ENCODE measurements around the gene TRIM46. TPM values are rescaled to one million over a fixed set of nuclear protein-coding genes. Genes with fewer than 3 reads are reported as not detected.
"Not testable (repeated sequence)": the region's sequence is repeated elsewhere in the genome, so short reads cannot be mapped to it uniquely, and the experiment has no call there.

TRIM46 gene
- total and polyA plus RNA-seq, 2 donors from 2014 or later, result 0.28 to 2.1 TPM

DNA sequence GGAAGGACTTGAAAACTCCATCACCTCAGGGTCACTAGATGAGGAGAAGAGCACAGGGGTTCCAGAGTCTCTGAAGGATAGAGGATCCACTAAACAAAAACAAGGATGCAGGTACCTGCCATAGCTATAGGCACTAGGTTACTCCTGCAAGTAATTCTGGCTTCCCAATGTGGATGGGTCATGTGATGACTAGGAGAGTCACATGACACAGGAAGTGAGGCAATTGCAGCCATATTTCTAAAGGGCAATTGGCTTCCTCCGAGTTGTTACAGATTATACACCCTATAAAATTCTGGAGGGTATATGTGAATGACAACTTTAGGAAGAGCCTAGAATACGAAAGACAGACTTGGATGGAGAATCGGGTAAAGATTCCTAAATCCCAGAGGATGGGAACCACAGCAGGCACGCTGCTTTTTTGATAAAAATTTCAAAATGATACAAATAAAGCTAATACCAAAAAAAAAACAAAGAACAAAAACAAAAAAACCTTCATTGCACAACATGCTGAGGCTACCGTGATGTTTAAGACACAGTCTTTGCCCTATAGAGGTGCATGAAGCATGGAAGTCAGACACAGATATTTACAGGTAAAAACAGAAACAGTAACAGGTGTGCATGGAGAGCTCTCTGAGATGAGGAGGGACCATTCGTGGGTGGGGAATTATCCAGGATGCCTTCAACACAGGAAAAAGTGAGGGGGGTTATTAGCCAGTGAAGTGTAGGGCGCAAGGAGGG lies 45.4 kb downstream of the TRIM46 start:
- intact Hi-C loops (cut with DNase I), result no loop called here
- Histone ChIP-seq H3K9ac (ENCODE audit: low read length in 3 of 3) (no peak overlapping the region), H3K36me3 (ENCODE audit: control insufficient read depth in 2 of 3, insufficient read depth in 3 of 3, low read length in 3 of 3) (peaks cover 0 to 2% (median 0%) of the 10 kb centered on the region in 3 donors), H3K27ac (ENCODE audit: low read depth in 2 of 2, low read length in 2 of 2) (no peak overlapping the region), H3K9me3 (ENCODE audit: control insufficient read depth in 2 of 3, insufficient read depth in 1 of 3, low read length in 3 of 3) (no peaks in the 10 kb centered on the region), H3K4me3 (ENCODE audit: low read length in 3 of 3) (peak overlapping the region; percentile 49 to 62 (median 54)), H3K27me3 (ENCODE audit: control insufficient read depth, insufficient read depth, low read length) (no peaks in the 10 kb centered on the region), H3K4me1 (ENCODE audit: control insufficient read depth in 2 of 3, insufficient read depth in 2 of 3, low read depth in 1 of 3, low read length in 3 of 3) (peaks cover 0 to 7% (median 0%) of the 10 kb centered on the region in 3 donors)
- FAIRE-seq (no peak), DNase-seq (peak in 4 of 5 donors; percentile 71 to 92 (median 82))
- TF ChIP-seq, protein P1, sequence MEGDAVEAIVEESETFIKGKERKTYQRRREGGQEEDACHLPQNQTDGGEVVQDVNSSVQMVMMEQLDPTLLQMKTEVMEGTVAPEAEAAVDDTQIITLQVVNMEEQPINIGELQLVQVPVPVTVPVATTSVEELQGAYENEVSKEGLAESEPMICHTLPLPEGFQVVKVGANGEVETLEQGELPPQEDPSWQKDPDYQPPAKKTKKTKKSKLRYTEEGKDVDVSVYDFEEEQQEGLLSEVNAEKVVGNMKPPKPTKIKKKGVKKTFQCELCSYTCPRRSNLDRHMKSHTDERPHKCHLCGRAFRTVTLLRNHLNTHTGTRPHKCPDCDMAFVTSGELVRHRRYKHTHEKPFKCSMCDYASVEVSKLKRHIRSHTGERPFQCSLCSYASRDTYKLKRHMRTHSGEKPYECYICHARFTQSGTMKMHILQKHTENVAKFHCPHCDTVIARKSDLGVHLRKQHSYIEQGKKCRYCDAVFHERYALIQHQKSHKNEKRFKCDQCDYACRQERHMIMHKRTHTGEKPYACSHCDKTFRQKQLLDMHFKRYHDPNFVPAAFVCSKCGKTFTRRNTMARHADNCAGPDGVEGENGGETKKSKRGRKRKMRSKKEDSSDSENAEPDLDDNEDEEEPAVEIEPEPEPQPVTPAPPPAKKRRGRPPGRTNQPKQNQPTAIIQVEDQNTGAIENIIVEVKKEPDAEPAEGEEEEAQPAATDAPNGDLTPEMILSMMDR (IDR thresholded peaks at IDR 0.05; ENCODE audit: borderline replicate concordance, extremely low read depth, insufficient read depth), result no peak

- DNase-seq (peak in 3 of 5 donors; percentile 29 to 73 (median 60)), FAIRE-seq (no peak)
- TF ChIP-seq, protein P1 (IDR thresholded peaks at IDR 0.05; ENCODE audit: borderline replicate concordance, extremely low read depth, insufficient read depth), result no peak
- H3K4me1 ChIP-seq (ENCODE audit: control insufficient read depth in 2 of 3, insufficient read depth in 2 of 3, low read depth in 1 of 3, low read length in 3 of 3), result peaks cover 0 to 7% (median 0%) of the 10 kb centered on the region in 3 donors
- H3K9me3 ChIP-seq (ENCODE audit: control insufficient read depth in 2 of 3, insufficient read depth in 1 of 3, low read length in 3 of 3), result no peaks in the 10 kb centered on the region
- H3K36me3 ChIP-seq (ENCODE audit: control insufficient read depth in 2 of 3, insufficient read depth in 3 of 3, low read length in 3 of 3), result peaks cover 0 to 2% (median 0%) of the 10 kb centered on the region in 3 donors
- no peaks in the 10 kb centered on the region for H3K27me3 ChIP-seq (ENCODE audit: control insufficient read depth, insufficient read depth, low read length)
- no peak overlapping the region for H3K27ac ChIP-seq (ENCODE audit: low read depth in 2 of 2, low read length in 2 of 2)
- intact Hi-C loops (cut with DNase I), result loop anchor here (10.0 kb wide), 1 partner anchor 45 kb away; the partner anchor contains the start of genes KRTCAP2 and TRIM46
- no peak overlapping the region for H3K9ac ChIP-seq (ENCODE audit: low read length in 3 of 3)
- peak overlapping the region; percentile 49 to 62 (median 54) for H3K4me3 ChIP-seq (ENCODE audit: low read length in 3 of 3)
Measured at GRCh38 chr1:155219592-155220031, 46.0 kb downstream of the TRIM46 start.

- FAIRE-seq; H3K27me3 ChIP-seq (ENCODE audit: control insufficient read depth, insufficient read depth, low read length); DNase-seq; H3K4me1 ChIP-seq (ENCODE audit: control insufficient read depth in 2 of 3, insufficient read depth in 2 of 3, low read depth in 1 of 3, low read length in 3 of 3); H3K36me3 ChIP-seq (ENCODE audit: control insufficient read depth in 2 of 3, insufficient read depth in 3 of 3, low read length in 3 of 3); H3K27ac ChIP-seq (ENCODE audit: low read depth in 2 of 2, low read length in 2 of 2); H3K9me3 ChIP-seq (ENCODE audit: control insufficient read depth in 2 of 3, insufficient read depth in 1 of 3, low read length in 3 of 3); H3K4me3 ChIP-seq (ENCODE audit: low read length in 3 of 3); H3K9ac ChIP-seq (ENCODE audit: low read length in 3 of 3): not testable (repeated sequence)
- intact Hi-C loops (cut with DNase I), result loop anchor here (10.0 kb wide), 1 partner anchor 46 kb away; the partner anchor contains the start of genes KRTCAP2 and TRIM46
Measured at GRCh38 chr1:155220211-155220965, 46.7 kb downstream of the TRIM46 start.

GRCh38 chr1:155223047-155223446 lies 49.4 kb downstream of the TRIM46 start:
- Histone ChIP-seq H3K36me3 (ENCODE audit: control insufficient read depth in 2 of 3, insufficient read depth in 3 of 3, low read length in 3 of 3) (no peaks in the 10 kb centered on the region), H3K9ac (ENCODE audit: low read length in 3 of 3) (no peak overlapping the region), H3K9me3 (ENCODE audit: control insufficient read depth in 2 of 3, insufficient read depth in 1 of 3, low read length in 3 of 3) (no peaks in the 10 kb centered on the region), H3K27ac (ENCODE audit: low read depth in 2 of 2, low read length in 2 of 2) (no peak overlapping the region), H3K4me3 (ENCODE audit: low read length in 3 of 3) (no peak overlapping the region), H3K4me1 (ENCODE audit: control insufficient read depth in 2 of 3, insufficient read depth in 2 of 3, low read depth in 1 of 3, low read length in 3 of 3) (peaks cover 3 to 12% (median 7%) of the 10 kb centered on the region in 3 donors), H3K27me3 (ENCODE audit: control insufficient read depth, insufficient read depth, low read length) (no peaks in the 10 kb centered on the region)
- DNase-seq (no peak), FAIRE-seq (no peak)
- intact Hi-C loops (cut with DNase I), result loop anchor here (10.0 kb wide), 1 partner anchor 48 kb away; the partner anchor contains the start of genes KRTCAP2 and TRIM46
- TF ChIP-seq, protein P1 (IDR thresholded peaks at IDR 0.05; ENCODE audit: borderline replicate concordance, extremely low read depth, insufficient read depth), result no peak

- DNase-seq; H3K4me3 ChIP-seq (ENCODE audit: low read length in 3 of 3); FAIRE-seq; H3K36me3 ChIP-seq (ENCODE audit: control insufficient read depth in 2 of 3, insufficient read depth in 3 of 3, low read length in 3 of 3); H3K9ac ChIP-seq (ENCODE audit: low read length in 3 of 3); H3K9me3 ChIP-seq (ENCODE audit: control insufficient read depth in 2 of 3, insufficient read depth in 1 of 3, low read length in 3 of 3); H3K27me3 ChIP-seq (ENCODE audit: control insufficient read depth, insufficient read depth, low read length): not testable (repeated sequence)
- intact Hi-C loops (cut with DNase I), result loop anchor here (10.0 kb wide), 1 partner anchor 51 kb away; the partner anchor contains the start of genes KRTCAP2 and TRIM46
- peak overlapping the region in 1 of 2 donors; percentile 53 for H3K27ac ChIP-seq (ENCODE audit: low read depth in 2 of 2, low read length in 2 of 2)
- H3K4me1 ChIP-seq (ENCODE audit: control insufficient read depth in 2 of 3, insufficient read depth in 2 of 3, low read depth in 1 of 3, low read length in 3 of 3), result peaks cover 0 to 12% (median 3%) of the 10 kb centered on the region in 3 donors
Measured at GRCh38 chr1:155225404-155225759, 51.7 kb downstream of the TRIM46 start.
